Neural cell (in vitro differentiated cells): Measurements from ENCODE around the gene GYPC.

ENCODE experiments used
- CTCF ChIP-seq: fragments of 450-650 bp; IDR thresholded peaks from 2 replicates; pipeline ENCODE4 v1.5.1; 2014; ENCODE audit warnings: antibody characterized with exemption, mild to moderate bottlenecking, moderate library complexity; ENCODE audit not compliant: poor library complexity, severe bottlenecking
- EP300 ChIP-seq: fragments of 450-650 bp; conservative IDR thresholded peaks from 2 replicates; pipeline ENCODE4 v1.6.1; 2014; ENCODE audit warnings: antibody characterized with exemption, mild to moderate bottlenecking, moderate library complexity; ENCODE audit not compliant: poor library complexity, severe bottlenecking
- POLR2AphosphoS5 ChIP-seq: IDR thresholded peaks from 2 replicates; pipeline ENCODE4 v1.6.1; 2012
- TF ChIP-seq, protein P1 (sequence below): IDR thresholded peaks from 2 replicates; pipeline ENCODE4 v1.6.1; 2012; ENCODE audit warnings: borderline replicate concordance

DNA sequence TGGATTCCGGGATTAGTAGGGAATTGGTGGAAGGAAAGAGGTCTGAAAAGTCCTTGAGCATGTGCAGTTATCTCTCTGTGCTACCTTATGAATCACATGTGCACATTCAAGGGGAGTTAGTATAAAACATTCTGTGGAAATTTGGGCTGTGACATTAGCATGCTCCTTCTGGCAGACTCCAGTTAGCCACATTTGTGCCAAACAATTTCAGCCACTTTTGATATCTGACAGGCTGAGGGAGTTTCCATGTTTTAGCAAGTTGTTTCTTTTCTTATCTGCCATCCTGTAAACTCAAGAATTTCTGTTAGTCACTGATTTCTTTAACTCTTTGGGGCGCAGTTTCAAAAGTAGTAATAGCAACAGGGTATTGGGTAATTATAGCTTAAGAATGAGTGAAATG is 28.3 kb upstream of the GYPC start:
- TF ChIP-seq CTCF (no peak), EP300 (no peak), POLR2AphosphoS5 (no peak)
- TF ChIP-seq, protein P1, sequence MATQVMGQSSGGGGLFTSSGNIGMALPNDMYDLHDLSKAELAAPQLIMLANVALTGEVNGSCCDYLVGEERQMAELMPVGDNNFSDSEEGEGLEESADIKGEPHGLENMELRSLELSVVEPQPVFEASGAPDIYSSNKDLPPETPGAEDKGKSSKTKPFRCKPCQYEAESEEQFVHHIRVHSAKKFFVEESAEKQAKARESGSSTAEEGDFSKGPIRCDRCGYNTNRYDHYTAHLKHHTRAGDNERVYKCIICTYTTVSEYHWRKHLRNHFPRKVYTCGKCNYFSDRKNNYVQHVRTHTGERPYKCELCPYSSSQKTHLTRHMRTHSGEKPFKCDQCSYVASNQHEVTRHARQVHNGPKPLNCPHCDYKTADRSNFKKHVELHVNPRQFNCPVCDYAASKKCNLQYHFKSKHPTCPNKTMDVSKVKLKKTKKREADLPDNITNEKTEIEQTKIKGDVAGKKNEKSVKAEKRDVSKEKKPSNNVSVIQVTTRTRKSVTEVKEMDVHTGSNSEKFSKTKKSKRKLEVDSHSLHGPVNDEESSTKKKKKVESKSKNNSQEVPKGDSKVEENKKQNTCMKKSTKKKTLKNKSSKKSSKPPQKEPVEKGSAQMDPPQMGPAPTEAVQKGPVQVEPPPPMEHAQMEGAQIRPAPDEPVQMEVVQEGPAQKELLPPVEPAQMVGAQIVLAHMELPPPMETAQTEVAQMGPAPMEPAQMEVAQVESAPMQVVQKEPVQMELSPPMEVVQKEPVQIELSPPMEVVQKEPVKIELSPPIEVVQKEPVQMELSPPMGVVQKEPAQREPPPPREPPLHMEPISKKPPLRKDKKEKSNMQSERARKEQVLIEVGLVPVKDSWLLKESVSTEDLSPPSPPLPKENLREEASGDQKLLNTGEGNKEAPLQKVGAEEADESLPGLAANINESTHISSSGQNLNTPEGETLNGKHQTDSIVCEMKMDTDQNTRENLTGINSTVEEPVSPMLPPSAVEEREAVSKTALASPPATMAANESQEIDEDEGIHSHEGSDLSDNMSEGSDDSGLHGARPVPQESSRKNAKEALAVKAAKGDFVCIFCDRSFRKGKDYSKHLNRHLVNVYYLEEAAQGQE: no peak
